GM23338 (cell line): Measurements from ENCODE around the gene DOCK4. TPM values are rescaled to one million over a fixed set of nuclear protein-coding genes. Genes with fewer than 3 reads are reported as not detected.
A peak's percentile ranks its signal among the peaks of the same experiment; 100 is the strongest.

ENCODE experiments used
- ATAC-seq: fragments of 200-7000 bp; cut with Tn5 transposase; 3 replicates; pipeline ENCODE4 v1.9.1; 2020
- DNase-seq: peaks from one replicate; pipeline ENCODE4 v3.0.0-alpha.2; 2015; ENCODE audit warnings: low spot score
- H2AFZ ChIP-seq: fragments of 200-600 bp; sonication (generic); 2 replicates; pipeline ENCODE4 v1.8.0; 2016; ENCODE audit warnings: antibody characterized with exemption, mild to moderate bottlenecking, moderate library complexity
- H3F3A ChIP-seq: fragments of 200-600 bp; sonication (generic); replicated peaks from 2 replicates; pipeline ENCODE4 v1.8.0; 2017; ENCODE audit warnings: antibody characterized with exemption, mixed run types, low read depth
- H3K27ac ChIP-seq: fragments of 200-600 bp; sonication (generic); 2 replicates; pipeline ENCODE4 v1.6.1; 2016; ENCODE audit warnings: low read depth
- H3K27me3 ChIP-seq: fragments of 200-600 bp; sonication (generic); 2 replicates; pipeline ENCODE4 v1.8.0; 2016; ENCODE audit warnings: mild to moderate bottlenecking, mixed run types, moderate library complexity; ENCODE audit not compliant: insufficient read depth
- H3K36me3 ChIP-seq: fragments of 200-600 bp; sonication (generic); 2 replicates; pipeline ENCODE4 v1.8.0; 2016; ENCODE audit warnings: mild to moderate bottlenecking; ENCODE audit not compliant: insufficient read depth
- H3K4me1 ChIP-seq: fragments of 200-600 bp; sonication (generic); 2 replicates; pipeline ENCODE4 v1.8.0; 2016; ENCODE audit warnings: mild to moderate bottlenecking, moderate library complexity; ENCODE audit not compliant: insufficient read depth
- H3K4me2 ChIP-seq: fragments of 200-600 bp; sonication (generic); 2 replicates; pipeline ENCODE4 v1.7.1; 2017; ENCODE audit warnings: mixed run types
- H3K4me3 ChIP-seq: fragments of 200-600 bp; sonication (generic); 2 replicates; pipeline ENCODE4 v1.6.1; 2016; ENCODE audit warnings: mixed run types
- H3K79me2 ChIP-seq: fragments of 200-600 bp; sonication (generic); replicated peaks from 2 replicates; pipeline ENCODE4 v1.8.0; 2017; ENCODE audit warnings: mild to moderate bottlenecking; ENCODE audit not compliant: insufficient read depth
- H3K9me2 ChIP-seq: fragments of 200-600 bp; sonication (generic); 2 replicates; pipeline ENCODE4 v1.8.0; 2017; ENCODE audit not compliant: insufficient read depth
- H4K20me1 ChIP-seq: fragments of 200-600 bp; sonication (generic); replicated peaks from 2 replicates; pipeline ENCODE4 v1.8.0; 2017; ENCODE audit warnings: mild to moderate bottlenecking; ENCODE audit not compliant: insufficient read depth
- H3K27ac Mint-ChIP-seq: 2 replicates; pipeline ENCODE4 v1.8.0; 2020; ENCODE audit warnings: inconsistent platforms, mild to moderate bottlenecking, moderate library complexity, mixed read lengths
- H3K27me3 Mint-ChIP-seq: 3 replicates; pipeline ENCODE4 v1.8.0; 2022; ENCODE audit warnings: low read depth, mild to moderate bottlenecking, moderate library complexity, mixed read lengths, inconsistent platforms; ENCODE audit not compliant: insufficient read depth, poor library complexity
- H3K36me3 Mint-ChIP-seq: 3 replicates; pipeline ENCODE4 v1.8.0; 2021; ENCODE audit warnings: low read depth, mild to moderate bottlenecking, inconsistent platforms, moderate library complexity, mixed read lengths
- H3K4me1 Mint-ChIP-seq: 3 replicates; pipeline ENCODE4 v1.8.0; 2020; ENCODE audit warnings: mild to moderate bottlenecking, inconsistent platforms, mixed read lengths
- H3K4me3 Mint-ChIP-seq: 3 replicates; pipeline ENCODE4 v1.8.0; 2021; ENCODE audit warnings: moderate library complexity, mild to moderate bottlenecking, inconsistent platforms, mixed read lengths
- H3K9me3 Mint-ChIP-seq: 3 replicates; pipeline ENCODE4 v1.8.0; 2020; ENCODE audit warnings: moderate library complexity, mild to moderate bottlenecking, inconsistent platforms, mixed read lengths
- CREB1 ChIP-seq: fragments of 250-450 bp; sonication (Bioruptor Pico); IDR thresholded peaks from 2 replicates; pipeline ENCODE4 v1.5.0; 2020; ENCODE audit warnings: low read depth, mild to moderate bottlenecking, moderate library complexity
- EZH2 ChIP-seq: fragments of 200-600 bp; sonication (generic); IDR thresholded peaks from one replicate; pipeline ENCODE4 v1.8.0; 2017; ENCODE audit warnings: antibody characterized with exemption, mild to moderate bottlenecking, low read depth; ENCODE audit not compliant: unreplicated experiment
- EZH2phosphoT487 ChIP-seq: fragments of 200-600 bp; sonication (generic); IDR thresholded peaks from one replicate; pipeline ENCODE4 v1.8.1; 2018; ENCODE audit warnings: antibody characterized with exemption; ENCODE audit not compliant: unreplicated experiment
- JUNB ChIP-seq: IDR thresholded peaks from one replicate; pipeline ENCODE4 v1.6.1; 2016; ENCODE audit warnings: antibody characterized with exemption; ENCODE audit not compliant: unreplicated experiment
- NANOG ChIP-seq: IDR thresholded peaks from 2 replicates; pipeline ENCODE4 v1.6.1; 2016; ENCODE audit warnings: antibody characterized with exemption, borderline replicate concordance
- POLR2AphosphoS5 ChIP-seq: IDR thresholded peaks from 2 replicates; pipeline ENCODE4 v1.6.1; 2016; ENCODE audit warnings: antibody characterized with exemption, low read depth
- STAT1 ChIP-seq: IDR thresholded peaks from one replicate; pipeline ENCODE4 v1.6.1; 2016; ENCODE audit warnings: antibody characterized with exemption; ENCODE audit not compliant: unreplicated experiment
- ZNF114 ChIP-seq: fragments of 250-450 bp; sonication (Bioruptor Pico); IDR thresholded peaks from 2 replicates; pipeline ENCODE4 v1.5.0; 2020; ENCODE audit warnings: mild to moderate bottlenecking, moderate library complexity
- ZNF331 ChIP-seq: fragments of 250-450 bp; sonication (Bioruptor Pico); IDR thresholded peaks from 2 replicates; pipeline ENCODE4 v1.5.0; 2020; ENCODE audit warnings: low read depth, mild to moderate bottlenecking, moderate library complexity
- polyA plus RNA-seq: library from polyadenylated mRNA; unstranded; fragments of >200 nt; fragmentation: Nextera tagmentation; extraction: Ambion mirVana; gene quantifications from 2 replicates; pipeline ENCODE4 v1.2.1, GENCODE V29; 2016
- total RNA-seq: library from RNA; depleted of rRNA; stranded (reverse); fragments of >200 nt; shearing (Covaris generic); gene quantifications from 2 replicates; pipeline ENCODE4 v1.2.3, GENCODE V29; 2014
- TF ChIP-seq, protein P1 (sequence below): fragments of 250-450 bp; sonication (Bioruptor Pico); IDR thresholded peaks from 2 replicates; pipeline ENCODE4 v1.5.0; 2020; ENCODE audit warnings: mild to moderate bottlenecking, moderate library complexity
- TF ChIP-seq, protein P2 (sequence below): IDR thresholded peaks from 2 replicates; pipeline ENCODE4 v1.6.1; 2016; ENCODE audit warnings: antibody characterized with exemption
- TF ChIP-seq, protein P3 (sequence below): IDR thresholded peaks from one replicate; pipeline ENCODE4 v1.6.1; 2018; ENCODE audit warnings: antibody characterized with exemption; ENCODE audit not compliant: unreplicated experiment

DOCK4 gene
- total and polyA plus RNA-seq, 2 experiments from 2014 or later: 6.3 to 33.8 TPM

DNA sequence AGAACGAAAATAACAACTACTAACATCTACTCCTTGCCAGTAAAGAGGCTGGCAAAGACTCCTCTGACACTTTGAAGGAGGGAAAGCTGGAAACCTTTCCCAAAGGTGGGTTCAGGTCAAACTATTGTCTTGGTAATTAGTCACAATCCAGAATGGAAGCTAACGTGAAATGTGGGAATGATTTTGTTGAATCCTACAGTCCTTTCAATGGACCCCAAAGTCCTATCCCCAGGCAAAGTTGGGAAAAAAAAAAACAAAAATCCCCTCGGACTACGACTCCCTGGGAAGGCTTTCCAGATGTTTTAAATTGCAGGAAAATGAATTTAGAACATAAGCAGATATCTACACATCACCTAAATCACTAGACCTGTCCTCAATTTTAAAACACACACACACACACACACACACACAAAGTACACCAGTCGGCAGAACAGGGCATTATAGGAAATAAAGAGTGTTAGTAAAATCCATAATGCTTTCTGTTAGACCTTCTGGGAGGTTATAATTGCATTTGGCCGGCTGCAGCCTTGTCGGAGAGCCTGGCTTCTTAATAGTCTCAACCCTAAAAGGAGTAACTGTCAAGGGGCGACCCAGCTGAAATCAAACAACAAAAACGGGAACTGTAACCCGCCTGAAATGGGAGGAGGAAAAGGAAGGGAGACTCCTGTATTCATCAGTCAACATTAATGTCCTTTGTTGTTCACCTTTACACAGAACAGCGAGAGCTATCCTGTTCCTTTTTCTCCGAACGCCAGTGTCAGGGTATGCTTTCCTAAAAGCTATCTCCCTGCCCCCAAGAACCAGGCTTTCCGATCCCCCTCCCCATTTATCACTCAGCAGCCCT, 1.5 kb downstream of the DOCK4 start (continued):
- TF ChIP-seq, protein P1, sequence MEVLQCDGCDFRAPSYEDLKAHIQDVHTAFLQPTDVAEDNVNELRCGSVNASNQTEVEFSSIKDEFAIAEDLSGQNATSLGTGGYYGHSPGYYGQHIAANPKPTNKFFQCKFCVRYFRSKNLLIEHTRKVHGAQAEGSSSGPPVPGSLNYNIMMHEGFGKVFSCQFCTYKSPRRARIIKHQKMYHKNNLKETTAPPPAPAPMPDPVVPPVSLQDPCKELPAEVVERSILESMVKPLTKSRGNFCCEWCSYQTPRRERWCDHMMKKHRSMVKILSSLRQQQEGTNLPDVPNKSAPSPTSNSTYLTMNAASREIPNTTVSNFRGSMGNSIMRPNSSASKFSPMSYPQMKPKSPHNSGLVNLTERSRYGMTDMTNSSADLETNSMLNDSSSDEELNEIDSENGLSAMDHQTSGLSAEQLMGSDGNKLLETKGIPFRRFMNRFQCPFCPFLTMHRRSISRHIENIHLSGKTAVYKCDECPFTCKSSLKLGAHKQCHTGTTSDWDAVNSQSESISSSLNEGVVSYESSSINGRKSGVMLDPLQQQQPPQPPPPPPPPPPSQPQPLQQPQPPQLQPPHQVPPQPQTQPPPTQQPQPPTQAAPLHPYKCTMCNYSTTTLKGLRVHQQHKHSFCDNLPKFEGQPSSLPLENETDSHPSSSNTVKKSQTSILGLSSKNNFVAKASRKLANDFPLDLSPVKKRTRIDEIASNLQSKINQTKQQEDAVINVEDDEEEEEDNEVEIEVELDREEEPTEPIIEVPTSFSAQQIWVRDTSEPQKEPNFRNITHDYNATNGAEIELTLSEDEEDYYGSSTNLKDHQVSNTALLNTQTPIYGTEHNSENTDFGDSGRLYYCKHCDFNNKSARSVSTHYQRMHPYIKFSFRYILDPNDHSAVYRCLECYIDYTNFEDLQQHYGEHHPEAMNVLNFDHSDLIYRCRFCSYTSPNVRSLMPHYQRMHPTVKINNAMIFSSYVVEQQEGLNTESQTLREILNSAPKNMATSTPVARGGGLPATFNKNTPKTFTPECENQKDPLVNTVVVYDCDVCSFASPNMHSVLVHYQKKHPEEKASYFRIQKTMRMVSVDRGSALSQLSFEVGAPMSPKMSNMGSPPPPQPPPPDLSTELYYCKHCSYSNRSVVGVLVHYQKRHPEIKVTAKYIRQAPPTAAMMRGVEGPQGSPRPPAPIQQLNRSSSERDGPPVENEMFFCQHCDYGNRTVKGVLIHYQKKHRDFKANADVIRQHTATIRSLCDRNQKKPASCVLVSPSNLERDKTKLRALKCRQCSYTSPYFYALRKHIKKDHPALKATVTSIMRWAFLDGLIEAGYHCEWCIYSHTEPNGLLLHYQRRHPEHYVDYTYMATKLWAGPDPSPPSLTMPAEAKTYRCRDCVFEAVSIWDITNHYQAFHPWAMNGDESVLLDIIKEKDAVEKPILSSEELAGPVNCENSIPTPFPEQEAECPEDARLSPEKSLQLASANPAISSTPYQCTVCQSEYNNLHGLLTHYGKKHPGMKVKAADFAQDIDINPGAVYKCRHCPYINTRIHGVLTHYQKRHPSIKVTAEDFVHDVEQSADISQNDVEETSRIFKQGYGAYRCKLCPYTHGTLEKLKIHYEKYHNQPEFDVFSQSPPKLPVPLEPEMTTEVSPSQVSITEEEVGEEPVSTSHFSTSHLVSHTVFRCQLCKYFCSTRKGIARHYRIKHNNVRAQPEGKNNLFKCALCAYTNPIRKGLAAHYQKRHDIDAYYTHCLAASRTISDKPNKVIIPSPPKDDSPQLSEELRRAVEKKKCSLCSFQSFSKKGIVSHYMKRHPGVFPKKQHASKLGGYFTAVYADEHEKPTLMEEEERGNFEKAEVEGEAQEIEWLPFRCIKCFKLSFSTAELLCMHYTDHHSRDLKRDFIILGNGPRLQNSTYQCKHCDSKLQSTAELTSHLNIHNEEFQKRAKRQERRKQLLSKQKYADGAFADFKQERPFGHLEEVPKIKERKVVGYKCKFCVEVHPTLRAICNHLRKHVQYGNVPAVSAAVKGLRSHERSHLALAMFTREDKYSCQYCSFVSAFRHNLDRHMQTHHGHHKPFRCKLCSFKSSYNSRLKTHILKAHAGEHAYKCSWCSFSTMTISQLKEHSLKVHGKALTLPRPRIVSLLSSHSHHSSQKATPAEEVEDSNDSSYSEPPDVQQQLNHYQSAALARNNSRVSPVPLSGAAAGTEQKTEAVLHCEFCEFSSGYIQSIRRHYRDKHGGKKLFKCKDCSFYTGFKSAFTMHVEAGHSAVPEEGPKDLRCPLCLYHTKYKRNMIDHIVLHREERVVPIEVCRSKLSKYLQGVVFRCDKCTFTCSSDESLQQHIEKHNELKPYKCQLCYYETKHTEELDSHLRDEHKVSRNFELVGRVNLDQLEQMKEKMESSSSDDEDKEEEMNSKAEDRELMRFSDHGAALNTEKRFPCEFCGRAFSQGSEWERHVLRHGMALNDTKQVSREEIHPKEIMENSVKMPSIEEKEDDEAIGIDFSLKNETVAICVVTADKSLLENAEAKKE (CRISPR knock-in tag): no peak
- TF ChIP-seq JUNB: no peak
- no peak for TF ChIP-seq ZNF114 (CRISPR knock-in tag)
- TF ChIP-seq CREB1 (CRISPR knock-in tag): no peak
- no peak for TF ChIP-seq NANOG
- no peak for TF ChIP-seq EZH2
- TF ChIP-seq EZH2phosphoT487: no peak
- no peak for TF ChIP-seq STAT1
- TF ChIP-seq ZNF331 (CRISPR knock-in tag): no peak
- no peak for TF ChIP-seq POLR2AphosphoS5

DNA sequence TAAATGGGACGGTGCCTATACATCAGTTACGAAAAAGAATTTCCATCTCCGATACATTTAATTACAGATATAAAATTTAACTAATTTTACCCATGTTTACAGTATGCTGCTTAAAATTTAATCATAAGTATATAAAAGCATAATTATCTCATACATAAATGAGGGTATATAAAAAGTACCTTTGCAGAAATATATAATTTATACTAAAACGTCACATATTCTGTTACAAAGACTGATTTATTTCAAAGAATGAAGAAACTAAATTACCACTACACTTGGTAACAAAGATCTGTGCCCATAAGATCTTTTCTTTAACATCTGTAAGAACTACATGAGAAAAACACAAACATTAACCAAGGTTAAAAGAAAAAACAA, 2.8 kb downstream of the DOCK4 start:
- DNase-seq (no peak), ATAC-seq (no peak)
- Histone ChIP-seq H3F3A (no peaks in the 10 kb centered on the region), H3K27me3 (no peaks in the 10 kb centered on the region), H3K79me2 (peaks cover 90% of the 10 kb centered on the region), H4K20me1 (peaks cover 14% of the 10 kb centered on the region), H3K9me2 (no peaks in the 10 kb centered on the region), H3K4me3 (peak overlapping the region; percentile 86), H3K36me3 (no peaks in the 10 kb centered on the region), H3K4me1 (peaks cover 18% of the 10 kb centered on the region), H2AFZ (no peak overlapping the region), H3K4me2 (peak overlapping the region; percentile 92), H3K27ac (no peak overlapping the region)
- Mint-ChIP-seq H3K4me3 (peak overlapping the region; percentile 99), H3K4me1 (peaks cover 24% of the 10 kb centered on the region), H3K9me3 (no peaks in the 10 kb centered on the region; the same call in 1 of the 3 replicates), H3K27me3 (peaks cover 3% of the 10 kb centered on the region), H3K27ac (no peak overlapping the region), H3K36me3 (no peaks in the 10 kb centered on the region; the same call in 1 of the 3 replicates)
- TF ChIP-seq EZH2 (no peak), ZNF331 (CRISPR knock-in tag) (no peak), ZNF114 (CRISPR knock-in tag) (no peak), STAT1 (no peak), JUNB (no peak), POLR2AphosphoS5 (no peak), NANOG (no peak), EZH2phosphoT487 (no peak), CREB1 (CRISPR knock-in tag) (no peak)
- TF ChIP-seq, protein P2, sequence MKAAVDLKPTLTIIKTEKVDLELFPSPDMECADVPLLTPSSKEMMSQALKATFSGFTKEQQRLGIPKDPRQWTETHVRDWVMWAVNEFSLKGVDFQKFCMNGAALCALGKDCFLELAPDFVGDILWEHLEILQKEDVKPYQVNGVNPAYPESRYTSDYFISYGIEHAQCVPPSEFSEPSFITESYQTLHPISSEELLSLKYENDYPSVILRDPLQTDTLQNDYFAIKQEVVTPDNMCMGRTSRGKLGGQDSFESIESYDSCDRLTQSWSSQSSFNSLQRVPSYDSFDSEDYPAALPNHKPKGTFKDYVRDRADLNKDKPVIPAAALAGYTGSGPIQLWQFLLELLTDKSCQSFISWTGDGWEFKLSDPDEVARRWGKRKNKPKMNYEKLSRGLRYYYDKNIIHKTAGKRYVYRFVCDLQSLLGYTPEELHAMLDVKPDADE: no peak
- TF ChIP-seq, protein P3, sequence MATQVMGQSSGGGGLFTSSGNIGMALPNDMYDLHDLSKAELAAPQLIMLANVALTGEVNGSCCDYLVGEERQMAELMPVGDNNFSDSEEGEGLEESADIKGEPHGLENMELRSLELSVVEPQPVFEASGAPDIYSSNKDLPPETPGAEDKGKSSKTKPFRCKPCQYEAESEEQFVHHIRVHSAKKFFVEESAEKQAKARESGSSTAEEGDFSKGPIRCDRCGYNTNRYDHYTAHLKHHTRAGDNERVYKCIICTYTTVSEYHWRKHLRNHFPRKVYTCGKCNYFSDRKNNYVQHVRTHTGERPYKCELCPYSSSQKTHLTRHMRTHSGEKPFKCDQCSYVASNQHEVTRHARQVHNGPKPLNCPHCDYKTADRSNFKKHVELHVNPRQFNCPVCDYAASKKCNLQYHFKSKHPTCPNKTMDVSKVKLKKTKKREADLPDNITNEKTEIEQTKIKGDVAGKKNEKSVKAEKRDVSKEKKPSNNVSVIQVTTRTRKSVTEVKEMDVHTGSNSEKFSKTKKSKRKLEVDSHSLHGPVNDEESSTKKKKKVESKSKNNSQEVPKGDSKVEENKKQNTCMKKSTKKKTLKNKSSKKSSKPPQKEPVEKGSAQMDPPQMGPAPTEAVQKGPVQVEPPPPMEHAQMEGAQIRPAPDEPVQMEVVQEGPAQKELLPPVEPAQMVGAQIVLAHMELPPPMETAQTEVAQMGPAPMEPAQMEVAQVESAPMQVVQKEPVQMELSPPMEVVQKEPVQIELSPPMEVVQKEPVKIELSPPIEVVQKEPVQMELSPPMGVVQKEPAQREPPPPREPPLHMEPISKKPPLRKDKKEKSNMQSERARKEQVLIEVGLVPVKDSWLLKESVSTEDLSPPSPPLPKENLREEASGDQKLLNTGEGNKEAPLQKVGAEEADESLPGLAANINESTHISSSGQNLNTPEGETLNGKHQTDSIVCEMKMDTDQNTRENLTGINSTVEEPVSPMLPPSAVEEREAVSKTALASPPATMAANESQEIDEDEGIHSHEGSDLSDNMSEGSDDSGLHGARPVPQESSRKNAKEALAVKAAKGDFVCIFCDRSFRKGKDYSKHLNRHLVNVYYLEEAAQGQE: no peak
